GM21526 (cell line): ENCODE results near the gene FGFR3.

ENCODE experiments used
- ATAC-seq: cut with Tn5 transposase; IDR thresholded peaks from one replicate; pipeline ENCODE4 v1.9.1; 2021; ENCODE audit warnings: moderate library complexity; ENCODE audit not compliant: unreplicated experiment, low FRiP score

The FGFR3 gene

DNA sequence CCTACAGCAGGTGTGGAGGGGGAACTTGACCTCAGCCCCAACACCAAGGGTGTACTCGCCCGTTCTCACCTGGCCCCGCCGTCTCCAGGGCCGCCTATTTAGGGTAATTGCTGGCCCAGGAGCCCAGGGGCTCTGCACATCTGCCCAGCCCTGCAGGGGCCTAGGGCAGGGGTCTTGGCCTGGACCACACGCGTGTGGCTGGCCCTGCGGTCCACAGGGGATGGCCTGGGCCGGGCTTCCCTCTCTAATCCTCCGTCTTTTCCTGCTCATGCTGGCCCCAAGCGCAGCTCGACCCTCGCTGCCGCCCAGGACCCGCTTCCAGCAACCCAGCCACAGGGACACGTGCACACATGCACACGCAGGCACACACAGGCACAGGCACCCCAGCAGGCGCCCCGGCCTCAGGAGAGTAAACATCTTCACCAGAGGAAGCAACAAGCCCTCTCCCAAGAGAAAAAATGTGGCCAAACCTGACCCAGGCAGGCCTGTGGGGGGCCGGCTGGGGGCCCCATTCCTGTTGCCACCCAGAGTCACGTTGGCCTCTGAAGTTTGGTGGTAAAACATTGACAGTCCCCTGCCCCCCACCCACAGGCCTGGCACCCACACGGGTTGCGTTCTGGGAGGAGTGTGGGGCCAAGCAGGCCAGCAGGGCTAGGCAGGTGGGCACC is 24.6 kb upstream of the FGFR3 start:
- no peak for ATAC-seq

DNA sequence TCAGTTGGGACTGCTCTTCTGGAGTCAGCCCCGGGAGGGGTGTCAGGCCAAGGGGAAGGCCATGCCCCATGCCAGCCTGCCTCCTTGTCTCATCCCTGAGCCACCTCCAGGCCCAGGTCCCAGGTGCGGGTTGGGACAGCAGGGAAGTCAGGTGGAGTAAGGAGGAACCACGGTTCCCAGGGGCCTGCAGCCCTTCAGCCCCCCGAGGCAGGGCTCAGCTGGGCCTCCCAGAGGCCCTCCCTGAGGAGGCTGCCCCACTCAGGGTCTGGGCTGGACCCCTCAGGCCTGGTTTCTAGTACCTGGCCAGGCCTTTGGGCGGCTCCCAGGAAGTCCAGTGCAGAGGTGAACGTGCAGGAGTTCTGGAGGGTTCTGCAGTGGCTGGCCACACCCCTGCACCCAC is 23.4 kb upstream of the FGFR3 start:
- no peak for ATAC-seq

DNA sequence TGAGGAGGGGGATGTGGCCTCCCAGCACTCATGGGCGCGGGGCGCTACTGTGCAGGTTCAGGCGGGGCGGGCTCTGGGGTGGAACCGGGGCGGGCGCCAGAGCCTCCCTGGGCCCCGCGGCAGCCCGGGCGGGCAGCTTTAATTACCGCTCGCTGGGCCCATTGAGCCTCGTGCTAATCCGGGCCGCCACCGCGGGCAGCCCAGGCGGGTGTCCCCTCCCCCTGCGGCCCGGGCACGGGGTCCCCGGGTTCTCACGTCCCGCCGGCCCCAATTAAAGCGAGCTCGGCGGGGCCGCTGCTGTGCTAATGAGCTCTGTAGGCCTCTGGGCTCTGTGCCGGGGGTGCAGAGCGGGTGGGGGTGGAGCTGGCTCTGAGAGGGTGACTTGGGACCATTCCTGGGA is 22.8 kb upstream of the FGFR3 start:
- ATAC-seq, result no peak

DNA sequence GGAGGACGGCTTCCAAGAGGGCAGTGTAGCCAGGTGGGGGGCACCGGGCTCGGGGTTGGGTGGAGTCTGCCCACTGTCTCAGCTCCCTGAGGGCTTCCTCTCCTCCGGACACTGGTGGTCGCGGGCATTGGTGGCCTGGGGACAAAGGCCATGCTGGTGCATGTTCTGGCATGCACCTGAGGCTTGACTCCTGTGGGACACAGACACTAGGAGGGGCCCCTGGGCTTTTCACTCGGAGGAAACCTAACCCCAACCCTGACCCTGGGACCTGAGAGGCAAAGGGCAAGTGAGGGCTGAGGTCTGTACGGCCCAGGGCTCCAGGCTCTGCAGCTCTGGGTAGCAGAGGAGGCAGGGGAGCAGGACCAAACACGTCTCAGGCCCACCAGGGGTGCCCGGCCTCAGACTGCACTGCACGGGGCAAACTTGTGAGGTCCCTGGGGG is 22.3 kb upstream of the FGFR3 start:
- no peak for ATAC-seq

DNA sequence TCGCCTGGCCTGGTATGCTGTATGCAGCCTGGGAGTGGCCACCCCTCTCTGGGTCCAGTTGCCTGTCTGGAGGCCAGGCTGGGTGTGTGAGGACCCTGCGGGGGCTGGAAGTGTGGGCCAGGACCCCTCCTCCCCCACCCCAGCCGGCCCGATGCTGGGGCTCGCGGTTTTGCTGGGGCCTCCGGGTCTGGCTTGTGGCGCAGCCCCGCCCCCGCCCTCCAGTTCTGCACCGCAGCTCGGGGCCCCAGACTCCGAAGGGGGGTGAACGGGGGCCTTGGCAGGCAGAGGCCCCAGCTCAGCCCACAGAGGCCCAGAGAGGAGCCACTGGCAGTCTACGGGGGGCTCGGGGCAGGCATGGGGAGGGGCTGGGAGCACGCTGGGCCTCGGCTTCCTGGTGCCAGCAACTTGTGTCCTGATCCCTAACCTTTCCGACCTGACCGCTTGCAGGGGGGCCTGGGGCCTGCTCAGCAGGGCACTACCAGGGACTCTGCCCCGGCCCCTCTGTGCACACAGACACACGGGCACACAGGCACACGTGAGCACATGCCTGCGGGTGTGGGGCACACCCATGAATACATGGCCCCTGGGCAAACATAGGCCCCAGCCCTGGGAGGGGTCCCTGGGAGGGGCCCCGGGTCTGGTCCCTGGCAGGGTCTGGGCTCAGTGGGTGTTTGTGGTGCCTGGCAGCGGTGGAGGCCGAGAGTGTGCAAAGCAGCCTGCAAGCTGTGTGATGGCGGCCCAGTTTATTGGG is 21.4 kb upstream of the FGFR3 start:
- ATAC-seq, result no peak

DNA sequence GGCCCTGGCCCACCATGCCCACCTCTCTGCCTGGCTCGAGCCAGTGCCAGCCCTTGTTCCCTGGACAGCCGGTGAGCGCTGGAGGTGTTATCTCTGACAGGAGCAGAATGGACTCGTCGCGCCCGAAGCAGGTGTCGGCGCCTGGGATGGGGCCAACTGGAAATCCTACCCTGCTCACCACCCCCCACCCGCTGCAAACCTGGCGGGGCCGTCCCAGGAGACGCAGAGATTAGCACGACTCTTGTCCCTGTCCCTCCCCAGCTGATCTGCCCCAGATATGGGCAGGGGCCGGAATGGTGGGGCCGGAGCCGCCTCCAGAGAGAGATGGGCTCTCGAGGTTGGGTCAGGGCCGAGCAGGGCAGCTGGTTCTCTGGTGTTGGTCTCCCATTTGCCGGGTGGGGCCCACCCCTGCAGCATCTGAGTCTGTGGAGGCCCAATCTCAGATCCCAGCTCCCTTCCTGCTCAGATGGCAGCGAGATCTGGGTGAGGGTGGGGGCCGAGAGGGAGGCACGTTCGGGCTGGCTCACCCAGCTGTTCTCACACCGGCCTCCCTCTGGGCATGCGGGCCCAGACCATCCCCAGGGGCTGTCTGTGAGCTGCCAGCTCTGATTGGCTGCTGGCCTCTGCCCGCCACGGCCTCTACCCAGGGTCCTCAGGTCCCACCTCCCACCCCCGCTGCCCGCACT is 20.1 kb upstream of the FGFR3 start:
- ATAC-seq, result no peak

DNA sequence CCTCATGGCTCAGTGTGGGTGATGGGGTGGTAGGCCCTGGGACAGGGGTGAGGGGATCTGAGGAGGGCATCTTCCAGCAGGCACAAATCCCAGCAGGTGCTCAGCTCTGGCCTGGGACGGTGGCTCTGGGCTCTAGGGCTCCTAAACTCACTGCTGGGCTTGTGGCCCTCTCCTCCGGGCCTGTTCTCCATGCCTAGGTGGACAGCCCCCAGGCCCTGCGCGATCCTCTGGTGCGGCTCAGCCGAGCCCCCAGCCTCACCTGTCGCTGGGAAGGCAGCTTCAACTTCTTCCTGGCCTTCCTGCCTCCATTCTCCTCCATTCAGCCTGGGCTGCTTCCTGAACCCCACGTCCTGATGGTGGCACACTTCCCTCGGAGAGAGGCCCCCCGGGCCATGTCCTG is 19.3 kb upstream of the FGFR3 start:
- no peak for ATAC-seq

DNA sequence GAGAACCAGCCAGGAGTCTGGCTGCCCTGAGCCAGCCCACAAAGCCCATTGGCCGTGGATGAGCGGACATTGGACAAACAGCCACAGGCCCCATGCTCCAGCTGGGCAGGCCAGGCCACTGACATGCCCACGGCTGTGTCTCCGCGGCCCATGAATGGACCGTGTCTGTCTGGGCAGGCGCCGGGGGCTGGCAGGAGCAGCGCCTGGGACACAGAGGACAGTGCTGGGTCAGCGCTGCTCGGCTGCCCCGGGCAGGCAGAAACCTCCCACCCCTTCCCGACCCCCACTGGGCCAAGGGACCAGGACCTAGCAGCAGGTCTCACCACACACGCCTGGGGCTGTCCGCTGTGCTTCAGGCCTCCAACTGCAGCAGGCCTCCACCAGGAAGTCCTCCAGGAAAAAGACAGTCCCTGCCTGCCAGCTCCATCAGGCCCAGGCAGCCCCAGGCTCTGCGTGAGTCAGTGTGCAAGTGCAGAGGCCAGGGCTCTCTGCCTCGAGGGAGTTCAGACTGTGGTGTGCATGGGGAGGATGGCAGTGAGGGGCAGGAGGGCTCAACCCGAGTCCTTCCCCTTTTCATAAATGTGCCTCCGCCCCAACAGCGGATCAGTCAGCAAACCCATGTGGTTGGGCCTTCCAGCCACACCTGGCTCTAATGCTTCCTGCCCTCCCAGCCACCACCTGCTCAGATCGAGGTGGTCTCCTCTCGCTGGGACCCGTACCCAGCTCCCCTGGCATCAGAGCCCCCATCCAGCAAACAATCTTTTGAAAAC is 17.2 kb upstream of the FGFR3 start:
- no peak for ATAC-seq

DNA sequence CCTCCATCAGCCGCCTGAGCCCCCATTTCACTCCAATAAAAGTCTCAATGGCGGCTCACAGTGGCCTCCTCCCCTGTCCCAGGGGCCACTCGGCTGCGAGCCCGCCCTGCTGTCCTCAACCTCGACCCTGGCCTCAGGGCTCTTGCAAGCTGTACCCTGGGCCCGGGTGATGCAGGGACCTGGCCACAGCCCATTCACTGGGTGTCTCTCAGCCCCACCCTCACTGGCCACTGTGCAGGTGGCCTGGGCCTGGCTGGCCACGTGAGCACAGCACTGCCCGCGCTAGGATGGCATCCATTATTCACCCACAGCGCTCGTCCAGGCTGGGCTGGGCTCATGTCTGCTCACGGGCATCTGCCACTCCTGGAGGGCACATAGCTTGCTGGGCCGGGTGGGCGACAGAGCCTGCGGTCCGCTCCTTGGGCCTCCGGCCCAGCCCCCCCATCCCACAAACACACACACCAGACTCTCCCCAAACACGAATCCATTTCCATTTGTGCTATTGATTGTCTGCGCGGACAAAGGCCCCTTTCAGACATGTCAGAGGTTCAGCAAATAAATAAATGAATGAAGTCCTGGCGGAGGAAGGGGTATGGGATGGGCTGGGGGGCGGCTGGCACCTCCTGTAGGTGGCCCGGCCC is 16.5 kb upstream of the FGFR3 start:
- no peak for ATAC-seq

DNA sequence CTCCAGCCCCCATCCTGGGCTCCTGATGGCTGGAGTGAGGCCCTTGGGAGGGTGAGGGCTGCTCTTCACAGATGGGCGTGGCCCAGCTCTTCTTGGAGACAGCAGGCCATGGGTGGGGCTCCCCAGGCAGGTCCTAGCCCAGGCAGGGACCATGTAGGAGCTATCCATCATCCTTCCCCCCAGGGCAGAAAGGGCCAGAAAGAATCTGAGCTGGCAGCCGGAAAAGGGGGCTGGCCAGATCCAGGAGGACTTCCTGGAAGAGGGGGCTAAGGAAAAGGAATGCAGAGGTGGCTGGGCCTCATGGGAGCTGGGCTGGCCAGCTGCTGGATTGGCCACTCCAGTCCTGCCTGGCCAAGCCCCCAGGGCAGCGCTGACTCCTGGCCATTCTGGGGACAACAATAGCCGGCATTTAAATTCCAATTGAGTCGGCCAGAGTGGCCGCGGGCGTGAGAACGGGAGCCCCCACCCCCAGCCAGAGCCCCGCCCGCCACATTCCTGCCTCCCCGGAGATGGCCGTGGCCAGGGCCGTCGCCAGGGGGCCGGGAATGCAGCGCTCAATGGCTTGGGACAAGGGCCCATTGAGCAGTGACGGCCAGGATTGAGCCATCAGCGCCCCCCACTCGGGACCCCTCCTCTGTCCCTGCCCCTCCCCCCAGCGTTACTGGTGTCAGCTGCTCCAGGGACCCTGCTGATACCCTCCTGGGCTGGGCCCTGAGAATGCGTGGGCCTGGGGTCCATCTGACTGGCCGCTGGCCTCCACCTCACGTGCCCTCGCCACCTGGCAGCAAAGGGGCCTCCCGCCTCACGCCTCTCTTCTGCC is 15.1 kb upstream of the FGFR3 start:
- ATAC-seq, result no peak

DNA sequence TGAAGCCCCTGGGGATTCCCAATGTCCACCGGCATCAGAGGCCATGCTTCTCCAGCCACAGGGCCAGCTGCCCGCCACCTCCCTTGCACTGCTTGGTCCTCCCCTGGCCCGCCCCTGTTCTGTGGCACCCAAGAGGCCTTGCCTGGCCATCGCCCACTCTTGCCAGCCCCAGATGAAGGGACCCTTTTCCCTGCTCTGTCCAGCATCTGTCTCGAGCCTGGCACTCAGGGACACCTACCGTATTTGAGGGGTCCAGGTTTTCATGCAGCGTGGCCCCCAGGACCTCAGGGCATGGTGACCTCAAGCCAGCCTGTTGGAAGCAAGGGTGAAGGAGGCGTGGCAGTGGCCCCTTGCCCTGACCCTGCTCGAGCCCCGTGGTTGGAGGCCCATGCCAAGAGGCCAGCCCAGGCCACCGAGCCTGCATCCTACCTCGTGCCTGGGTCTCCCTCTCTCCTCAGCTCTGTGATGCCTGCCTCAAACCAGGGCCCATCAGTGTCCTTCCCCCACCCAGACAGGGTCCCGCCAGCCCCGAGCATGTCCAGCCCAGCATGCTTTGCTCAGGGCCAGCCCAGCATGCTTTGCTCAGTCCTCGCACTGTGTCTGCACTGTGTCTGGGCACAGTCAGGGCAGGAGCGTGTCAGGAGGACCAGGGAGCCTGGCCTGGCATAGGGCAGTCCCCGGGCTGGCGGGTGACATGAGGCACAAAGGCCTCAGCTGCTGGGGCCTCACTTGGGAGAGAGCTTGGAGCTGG is 14.3 kb upstream of the FGFR3 start:
- no peak for ATAC-seq

DNA sequence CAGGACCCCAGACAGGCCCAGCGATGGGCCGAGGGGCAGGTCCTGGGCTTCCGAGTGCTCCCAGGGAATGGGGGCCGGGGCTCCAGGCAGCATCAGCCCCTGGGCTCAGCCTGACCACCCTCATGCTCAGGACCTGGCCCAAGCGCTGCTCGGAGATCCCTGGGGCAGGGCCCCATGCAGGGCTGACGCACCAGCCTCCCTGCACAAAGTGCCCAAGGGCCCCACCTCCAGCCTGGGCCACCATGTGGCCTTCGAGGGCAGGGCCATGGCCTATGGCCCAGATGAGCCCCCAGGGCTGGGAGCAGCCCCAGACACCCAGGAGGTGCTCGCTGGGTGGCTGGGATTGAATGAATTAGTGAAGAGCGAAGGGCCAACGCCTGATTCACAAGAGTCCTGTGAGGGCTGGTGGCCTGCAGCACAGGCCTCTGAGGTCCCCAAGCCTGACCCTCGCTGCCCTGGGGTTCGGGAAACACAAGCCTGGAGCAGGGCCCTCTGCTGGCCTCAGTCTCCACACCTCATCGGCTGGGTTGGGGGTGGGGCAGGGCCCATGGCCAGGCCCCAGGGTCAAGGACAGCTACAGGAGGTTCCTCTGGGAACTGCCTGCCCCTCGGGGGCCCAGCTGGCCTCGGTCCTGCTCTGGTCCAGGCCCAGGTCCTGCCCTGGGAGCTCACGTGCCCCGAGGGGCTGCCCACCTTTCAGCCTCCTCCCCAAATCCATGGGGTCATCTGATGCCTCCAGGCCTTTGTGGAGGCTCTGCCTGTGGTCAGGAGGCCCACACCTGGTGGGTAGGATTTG is 13.3 kb upstream of the FGFR3 start:
- no peak for ATAC-seq

DNA sequence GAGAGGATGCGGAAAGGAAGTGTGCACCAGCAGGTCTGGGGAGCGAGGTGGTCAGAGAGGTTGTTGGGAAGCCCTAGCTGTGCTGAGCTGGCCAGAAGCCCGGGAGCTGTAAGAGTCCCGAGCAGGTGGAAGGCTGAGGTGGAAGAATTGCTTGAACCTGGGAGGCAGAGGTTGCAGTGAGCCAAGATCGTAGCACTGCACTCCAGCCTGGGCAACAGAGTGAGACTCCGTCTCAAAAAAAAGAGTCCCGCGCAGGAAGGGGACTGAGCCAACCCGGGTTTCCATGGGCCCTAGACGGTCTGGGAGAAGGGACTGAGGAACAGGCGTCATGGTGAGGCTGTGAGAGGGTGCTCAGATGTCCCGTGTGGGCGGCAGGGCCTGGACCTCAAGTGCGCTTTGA is 12.7 kb upstream of the FGFR3 start:
- ATAC-seq, result no peak

DNA sequence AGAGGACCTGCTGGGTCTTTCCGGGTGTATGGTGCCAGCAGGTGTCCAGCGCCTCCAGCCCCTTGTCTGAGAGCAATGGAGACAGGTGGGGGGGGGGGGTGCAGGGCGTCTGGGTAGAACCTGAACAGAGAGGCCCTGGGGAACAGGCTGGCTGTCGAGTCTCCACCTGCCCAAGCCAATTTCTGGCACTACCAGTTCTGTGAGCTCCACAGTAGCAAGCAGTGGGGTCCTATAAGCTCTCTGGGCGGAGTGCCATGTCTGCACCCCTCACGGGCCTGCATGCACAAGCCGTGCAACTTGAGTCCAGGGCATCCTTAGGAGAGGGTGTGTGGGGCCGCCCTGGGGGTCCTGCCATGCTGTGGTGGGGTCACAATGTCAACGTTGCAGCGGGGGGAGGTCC is 10.1 kb upstream of the FGFR3 start:
- no peak for ATAC-seq

DNA sequence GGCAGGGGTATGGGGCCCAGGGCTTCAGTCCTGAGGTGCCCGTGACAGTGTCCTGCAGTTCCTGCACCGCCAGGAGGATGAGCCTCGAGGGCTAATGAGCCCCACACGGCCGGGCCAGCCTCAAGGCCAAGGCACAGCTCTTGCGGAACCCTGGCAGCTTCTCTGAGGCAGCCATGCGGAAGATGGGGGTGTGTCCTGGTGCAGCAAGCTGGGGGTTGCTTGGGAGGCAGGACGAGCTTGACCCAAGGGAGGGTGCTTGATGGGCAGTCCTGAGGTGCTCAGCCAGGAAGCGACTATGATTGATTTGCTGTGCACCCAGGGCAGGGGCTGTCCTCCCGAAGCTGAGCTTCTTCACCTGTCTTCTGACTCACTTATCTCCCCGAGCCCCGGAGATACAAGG is 9.1 kb upstream of the FGFR3 start:
- ATAC-seq, result no peak

DNA sequence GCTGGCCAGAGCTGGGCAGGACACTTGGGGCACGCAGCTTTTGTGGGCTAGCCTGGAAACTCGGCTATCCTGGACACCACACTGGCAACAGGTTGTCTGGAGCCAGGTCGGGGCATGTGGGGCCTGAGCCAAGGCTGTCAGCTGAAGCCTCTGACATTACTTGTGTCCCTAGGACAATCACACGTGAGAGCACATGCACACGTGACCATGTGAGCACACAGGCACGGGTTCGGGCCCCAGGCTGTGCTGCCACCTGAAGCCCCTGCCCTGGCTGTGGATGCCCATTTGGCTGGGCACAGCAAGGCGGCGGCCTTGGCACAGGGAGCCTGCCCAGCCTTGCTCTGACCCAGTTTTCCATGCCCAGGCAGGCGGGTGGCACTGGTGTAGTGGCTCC is 8.7 kb upstream of the FGFR3 start:
- ATAC-seq, result no peak

DNA sequence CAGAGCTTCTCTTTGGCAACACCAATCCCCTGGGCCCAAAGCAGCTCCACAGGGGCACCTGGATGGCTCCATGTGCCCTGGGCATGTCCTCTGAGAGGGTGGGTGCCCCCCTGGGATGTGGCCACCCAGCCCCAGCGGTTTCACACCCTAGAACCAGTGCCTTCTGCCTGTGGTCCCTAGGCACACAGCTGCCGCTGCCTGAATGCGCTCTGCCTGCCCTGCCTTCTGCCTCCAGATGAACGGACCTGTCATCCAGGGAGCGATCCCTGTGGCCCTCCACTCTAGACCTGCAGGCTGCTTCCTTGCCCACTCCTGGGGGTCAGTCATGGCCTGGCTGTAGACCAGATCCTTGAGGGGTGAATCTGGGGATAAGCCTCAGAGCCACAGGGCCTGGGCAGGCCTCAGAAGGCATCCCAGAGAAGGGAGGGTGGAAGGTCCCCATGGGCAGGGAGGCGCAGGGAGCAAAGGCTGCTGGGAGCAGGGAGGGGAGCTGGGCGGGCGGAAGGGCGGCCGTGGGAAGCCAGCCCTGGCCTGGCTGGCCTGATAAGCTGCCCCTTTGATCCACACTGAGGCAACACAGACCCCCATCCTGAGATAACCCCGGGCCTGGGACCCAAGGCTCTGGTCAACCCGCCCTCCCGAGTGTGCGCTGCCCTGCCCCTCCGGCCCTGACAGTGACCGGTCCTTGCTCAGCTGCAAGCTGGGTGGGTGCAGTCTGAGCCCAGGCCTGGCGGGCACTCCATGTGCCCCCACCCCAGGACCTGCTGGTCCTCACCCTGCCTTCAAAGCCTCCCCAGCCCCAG is 8.1 kb upstream of the FGFR3 start:
- no peak for ATAC-seq
